HCT116 (cell line): Measurements from ENCODE around the gene CCSER1. TPM values are rescaled to one million over a fixed set of nuclear protein-coding genes. Genes with fewer than 3 reads are reported as not detected.

Experiments
- ATAC-seq: fragments of 200-7000 bp; cut with Tn5 transposase; 2 replicates; pipeline ENCODE4 v1.9.1; 2020; ENCODE audit warnings: mild to moderate bottlenecking, moderate library complexity
- BruUV-seq: library from RNA; stranded (reverse); fragments of 400-500 nt; replicated peaks from 2 replicates; lab custom pipeline; 2021; lab: Mats Ljungman, UMichigan
- CTCF ChIA-PET: fragments of 300-600 bp; sonication (Branson Sonifier 250); formaldehyde crosslinking; loops from one replicate; lab custom pipeline; 2021; ENCODE audit warnings: antibody characterized with exemption; lab: Charles Lee
- POLR2A ChIA-PET: fragments of 300-600, 350-600 bp; sonication (Branson Sonifier 250); formaldehyde crosslinking; loops from one replicate; lab custom pipeline; 2021; ENCODE audit warnings: antibody characterized with exemption; lab: Charles Lee
- RAD21 ChIA-PET, 2 experiments: fragments of 300-600 bp; sonication (Branson Sonifier 250); formaldehyde crosslinking; loops; one replicate each; lab custom pipeline; 2023; ENCODE audit warnings: low total read pairs in 2 of 2; ENCODE audit not compliant: uncharacterized antibody in 2 of 2, unreplicated experiment in 2 of 2, low non-redundant PET in 1 of 2; lab: Charles Lee
- DNase-seq: peaks from one replicate; pipeline ENCODE4 v3.0.0-alpha.2; 2010; ENCODE audit warnings: low read depth, low spot score
- H2AFZ ChIP-seq: fragments of 200-600 bp; shearing (Covaris generic), sonication (generic); 2 replicates; pipeline ENCODE4 v1.6.1; 2017; ENCODE audit warnings: low read depth, mixed run types, mixed read lengths, antibody characterized with exemption, low read length; ENCODE audit not compliant: poor library complexity, severe bottlenecking
- H3K27ac ChIP-seq: 2 replicates; pipeline ENCODE4 v1.5.1; 2012; ENCODE audit warnings: low read depth, low read length
- H3K27me3 ChIP-seq: fragments of 200-600 bp; sonication (generic); 2 replicates; pipeline ENCODE4 v1.6.1; 2016; ENCODE audit warnings: mixed run types, low read length, mixed read lengths; ENCODE audit not compliant: insufficient read depth
- H3K36me3 ChIP-seq, 2 experiments: fragments of 200-500 bp in 1 of 2; fragments of 200-600 bp in 1 of 2; sonication (Bioruptor generic) in 1 of 2; sonication (generic) in 1 of 2; 2 replicates each; pipeline versions ENCODE4 v1.5.1 to v1.6.1; 2014 to 2016; ENCODE audit warnings: low read length in 2 of 2, inconsistent platforms in 1 of 2, mixed read lengths in 1 of 2, mixed run types in 1 of 2; ENCODE audit not compliant: insufficient read depth in 2 of 2, control insufficient read depth in 1 of 2
- H3K4me1 ChIP-seq, 2 experiments: fragments of 200-600 bp in 1 of 2; sonication (generic) in 1 of 2; 2 replicates each; pipeline versions ENCODE4 v1.5.1 to v1.6.1; 2012 to 2017; ENCODE audit warnings: low read length in 2 of 2, inconsistent platforms in 1 of 2, mild to moderate bottlenecking in 1 of 2, mixed read lengths in 1 of 2, mixed run types in 1 of 2, moderate library complexity in 1 of 2; ENCODE audit not compliant: insufficient read depth in 2 of 2, control insufficient read depth in 1 of 2
- H3K4me2 ChIP-seq: fragments of 200-600 bp; sonication (generic); 2 replicates; pipeline ENCODE4 v1.6.1; 2017; ENCODE audit warnings: mixed run types, low read length, mixed read lengths
- H3K4me3 ChIP-seq, 2 experiments: fragments of 200-600 bp in 1 of 2; sonication (generic) in 1 of 2; replicated peaks in 1 of 2; 2 replicates each; pipeline ENCODE4 v1.5.1; 2011 to 2016; ENCODE audit warnings: low read length in 2 of 2, control low read depth in 1 of 2, low read depth in 1 of 2, mild to moderate bottlenecking in 1 of 2, mixed read lengths in 1 of 2, mixed run types in 1 of 2
- H3K79me2 ChIP-seq: fragments of 200-600 bp; sonication (generic); 2 replicates; pipeline ENCODE4 v1.6.1; 2017; ENCODE audit warnings: mild to moderate bottlenecking, mixed run types, low read length, moderate library complexity, mixed read lengths; ENCODE audit not compliant: insufficient read depth
- H3K9ac ChIP-seq: fragments of 200-600 bp; sonication (generic); 2 replicates; pipeline ENCODE4 v1.6.1; 2016; ENCODE audit warnings: low read length, mixed read lengths
- H3K9me2 ChIP-seq: fragments of 200-600 bp; sonication (generic), shearing (Covaris generic); 2 replicates; pipeline ENCODE4 v1.6.1; 2017; ENCODE audit warnings: mixed run types, mild to moderate bottlenecking, moderate library complexity; ENCODE audit not compliant: insufficient read depth
- H3K9me3 ChIP-seq, 2 experiments: fragments of 200-500 bp in 1 of 2; fragments of 200-600 bp in 1 of 2; sonication (Bioruptor generic) in 1 of 2; sonication (generic) in 1 of 2; 2 replicates each; pipeline ENCODE4 v1.6.1; 2014 to 2017; ENCODE audit warnings: low read length in 2 of 2, mixed read lengths in 2 of 2, inconsistent platforms in 1 of 2, low read depth in 1 of 2, mild to moderate bottlenecking in 1 of 2, mixed run types in 1 of 2, moderate library complexity in 1 of 2; ENCODE audit not compliant: control insufficient read depth in 1 of 2, insufficient read depth in 1 of 2
- H4K20me1 ChIP-seq: fragments of 200-600 bp; sonication (generic), shearing (Covaris generic); 2 replicates; pipeline ENCODE4 v1.6.1; 2017; ENCODE audit warnings: mixed run types, mild to moderate bottlenecking, moderate library complexity; ENCODE audit not compliant: insufficient read depth
- FOSL1 ChIP-seq: IDR thresholded peaks from 2 replicates; pipeline ENCODE4 v1.6.1; 2012; ENCODE audit warnings: low read depth
- TCF7L2 ChIP-seq: IDR thresholded peaks from 2 replicates; pipeline ENCODE4 v1.7.0; 2011; ENCODE audit warnings: borderline replicate concordance, inconsistent platforms; ENCODE audit not compliant: insufficient read depth, insufficient read length; ENCODE audit errors: extremely low read depth
- ZNF274 ChIP-seq: fragments of 200-500 bp; sonication (Bioruptor generic); IDR thresholded peaks from 2 replicates; pipeline ENCODE4 v1.6.1; 2014; ENCODE audit warnings: mild to moderate bottlenecking, low read depth, low read length, inconsistent platforms
- intact Hi-C: fragments of 100-400 bp; cut with micrococcal nuclease; formaldehyde crosslinking; loops from 2 replicates; pipeline ENCODE4 v1.10.0; 2022
- total RNA-seq: library from RNA; stranded (reverse); gene quantifications from one replicate; pipeline ENCODE4 v1.2.1, GENCODE V29; 2021; ENCODE audit not compliant: unreplicated experiment
- TF ChIP-seq, protein P1 (sequence below): IDR thresholded peaks from 2 replicates; pipeline ENCODE4 v1.6.1; 2011; ENCODE audit warnings: mild to moderate bottlenecking, low read length, moderate library complexity; ENCODE audit not compliant: insufficient replicate concordance; ENCODE audit errors: extremely low read depth

CCSER1 gene
- total RNA-seq, 1 experiment from 2014 or later = 6.7 TPM

DNA sequence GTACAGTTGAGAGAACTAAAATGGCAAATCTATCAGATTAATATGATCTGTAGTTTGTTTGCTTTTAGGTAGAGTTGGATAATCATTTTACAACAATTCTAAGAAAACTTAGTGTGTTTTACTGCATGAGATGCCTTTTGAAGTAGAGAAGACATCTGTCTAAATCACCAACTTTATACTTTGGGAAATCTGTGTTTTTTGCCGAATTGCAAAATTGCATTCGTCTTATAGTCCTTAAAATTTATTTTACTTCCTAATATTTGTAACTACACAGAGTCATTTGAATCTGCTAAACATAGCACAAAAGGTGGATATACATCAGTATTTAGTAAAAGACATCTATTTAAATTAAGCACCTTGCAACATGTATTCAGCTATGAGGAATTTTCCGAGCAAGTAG is 100.0 kb downstream of the CCSER1 start (continued):
- TF ChIP-seq, protein P1, sequence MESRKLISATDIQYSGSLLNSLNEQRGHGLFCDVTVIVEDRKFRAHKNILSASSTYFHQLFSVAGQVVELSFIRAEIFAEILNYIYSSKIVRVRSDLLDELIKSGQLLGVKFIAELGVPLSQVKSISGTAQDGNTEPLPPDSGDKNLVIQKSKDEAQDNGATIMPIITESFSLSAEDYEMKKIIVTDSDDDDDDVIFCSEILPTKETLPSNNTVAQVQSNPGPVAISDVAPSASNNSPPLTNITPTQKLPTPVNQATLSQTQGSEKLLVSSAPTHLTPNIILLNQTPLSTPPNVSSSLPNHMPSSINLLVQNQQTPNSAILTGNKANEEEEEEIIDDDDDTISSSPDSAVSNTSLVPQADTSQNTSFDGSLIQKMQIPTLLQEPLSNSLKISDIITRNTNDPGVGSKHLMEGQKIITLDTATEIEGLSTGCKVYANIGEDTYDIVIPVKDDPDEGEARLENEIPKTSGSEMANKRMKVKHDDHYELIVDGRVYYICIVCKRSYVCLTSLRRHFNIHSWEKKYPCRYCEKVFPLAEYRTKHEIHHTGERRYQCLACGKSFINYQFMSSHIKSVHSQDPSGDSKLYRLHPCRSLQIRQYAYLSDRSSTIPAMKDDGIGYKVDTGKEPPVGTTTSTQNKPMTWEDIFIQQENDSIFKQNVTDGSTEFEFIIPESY = no peak
- TF ChIP-seq TCF7L2 = no peak

DNA sequence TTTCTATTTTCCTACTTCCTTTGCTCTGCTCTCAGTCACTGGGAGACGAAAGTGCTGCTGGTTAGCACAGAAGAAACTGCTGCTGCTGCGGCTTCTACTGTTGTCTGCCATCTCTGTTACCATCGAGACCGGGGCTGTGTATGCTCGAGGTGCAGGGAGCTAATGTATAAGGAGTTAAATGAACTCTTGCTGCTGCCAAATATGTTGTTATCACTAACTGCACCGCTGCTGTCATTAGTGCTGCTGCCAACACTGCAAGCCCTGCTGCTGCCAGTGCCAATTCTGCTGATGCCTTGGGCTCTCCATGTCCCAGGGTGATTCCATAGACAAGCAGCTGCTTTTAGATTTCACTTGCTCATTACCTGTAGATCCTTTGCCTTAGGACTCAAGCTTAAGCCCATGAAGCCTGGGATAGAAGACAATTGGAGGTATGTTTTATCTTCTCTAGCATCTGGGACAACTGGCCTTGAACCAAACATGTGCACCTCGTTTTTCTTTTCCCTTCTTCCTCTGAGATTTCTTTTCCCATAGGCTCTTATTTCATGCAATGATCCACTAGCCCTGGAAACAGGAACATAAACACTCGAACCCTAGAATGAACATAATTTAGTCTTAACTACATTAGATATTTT is 107.8 kb downstream of the CCSER1 start:
- intact Hi-C loops = no loop called here
- ChIA-PET CTCF (no interaction called here), RAD21 (no interaction called here), POLR2A (no interaction called here)
- no peaks in the 10 kb centered on the region for H3K9me3 ChIP-seq
- no peak overlapping the region for H3K4me2 ChIP-seq
- H3K36me3 ChIP-seq = no peaks in the 10 kb centered on the region
- no peak for ATAC-seq
- DNase-seq = no peak
- H3K4me1 ChIP-seq = no peaks in the 10 kb centered on the region
- no peak overlapping the region for H3K9ac ChIP-seq
- H3K27ac ChIP-seq = no peak overlapping the region
- no peak overlapping the region for H2AFZ ChIP-seq
- H3K4me3 ChIP-seq = no peak overlapping the region
- no TSS peak for BruUV-seq
- H3K79me2 ChIP-seq = no peaks in the 10 kb centered on the region
- H3K9me2 ChIP-seq = no peaks in the 10 kb centered on the region
- H3K27me3 ChIP-seq = no peaks in the 10 kb centered on the region
- H4K20me1 ChIP-seq = no peaks in the 10 kb centered on the region
- TF ChIP-seq FOSL1 (no peak), ZNF274 (no peak)
- TF ChIP-seq, protein P1 = no peak
